HUDEP-2 (cell line): ENCODE data around the gene SLC22A8.
"Not testable (repeated sequence)": the region's sequence is repeated elsewhere in the genome, so short reads cannot be mapped to it uniquely, and the experiment has no call there.

ENCODE experiments used
- DNase-seq, 76 experiments: peaks; one replicate each; lab custom pipeline; 2025; ENCODE audit not compliant: unreplicated experiment in 76 of 76; lab: John Stamatoyannopoulos, UW

SLC22A8 gene, protein sequence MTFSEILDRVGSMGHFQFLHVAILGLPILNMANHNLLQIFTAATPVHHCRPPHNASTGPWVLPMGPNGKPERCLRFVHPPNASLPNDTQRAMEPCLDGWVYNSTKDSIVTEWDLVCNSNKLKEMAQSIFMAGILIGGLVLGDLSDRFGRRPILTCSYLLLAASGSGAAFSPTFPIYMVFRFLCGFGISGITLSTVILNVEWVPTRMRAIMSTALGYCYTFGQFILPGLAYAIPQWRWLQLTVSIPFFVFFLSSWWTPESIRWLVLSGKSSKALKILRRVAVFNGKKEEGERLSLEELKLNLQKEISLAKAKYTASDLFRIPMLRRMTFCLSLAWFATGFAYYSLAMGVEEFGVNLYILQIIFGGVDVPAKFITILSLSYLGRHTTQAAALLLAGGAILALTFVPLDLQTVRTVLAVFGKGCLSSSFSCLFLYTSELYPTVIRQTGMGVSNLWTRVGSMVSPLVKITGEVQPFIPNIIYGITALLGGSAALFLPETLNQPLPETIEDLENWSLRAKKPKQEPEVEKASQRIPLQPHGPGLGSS

DNA sequence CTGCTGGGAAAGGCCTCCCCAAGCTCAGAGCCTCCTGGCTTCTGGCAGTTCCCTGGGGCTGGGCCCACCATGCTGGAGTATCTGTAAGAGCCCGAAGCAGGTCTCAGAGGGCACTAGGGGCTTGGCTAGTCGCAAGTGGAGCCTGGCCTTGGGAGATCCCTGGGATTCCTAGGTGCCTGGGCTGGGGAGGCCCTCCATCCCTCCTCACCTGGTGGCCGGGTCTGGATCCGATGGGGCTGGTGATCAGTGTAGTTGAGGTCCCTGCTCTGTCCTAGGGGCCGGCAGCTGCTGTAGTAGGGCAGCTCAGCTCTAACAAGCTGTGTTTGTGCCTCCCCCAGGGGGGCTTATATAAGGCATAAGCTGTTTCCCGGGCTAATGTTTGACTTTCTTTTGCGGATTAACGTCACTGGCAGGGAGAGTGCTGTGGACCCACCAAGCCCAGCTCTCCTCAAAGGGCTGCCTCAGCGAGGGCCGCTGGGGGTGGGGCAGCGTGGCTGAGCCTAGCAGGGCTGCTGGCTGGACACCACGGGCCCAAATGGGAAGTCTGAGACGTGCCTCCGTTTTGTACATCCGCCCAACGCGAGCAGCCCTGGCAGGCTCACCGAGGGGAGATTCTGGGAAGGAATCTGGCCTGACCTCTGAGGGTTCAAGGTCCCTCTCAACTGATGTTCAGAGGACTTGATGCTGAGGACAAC is at the start of gene SLC22A8:
SLC22A8 (minus strand) TSS at position 321 of the 695 bp plus-strand sequence. CDS start 883 bp downstream, outside the sequence.
- no peak for DNase-seq

DNA sequence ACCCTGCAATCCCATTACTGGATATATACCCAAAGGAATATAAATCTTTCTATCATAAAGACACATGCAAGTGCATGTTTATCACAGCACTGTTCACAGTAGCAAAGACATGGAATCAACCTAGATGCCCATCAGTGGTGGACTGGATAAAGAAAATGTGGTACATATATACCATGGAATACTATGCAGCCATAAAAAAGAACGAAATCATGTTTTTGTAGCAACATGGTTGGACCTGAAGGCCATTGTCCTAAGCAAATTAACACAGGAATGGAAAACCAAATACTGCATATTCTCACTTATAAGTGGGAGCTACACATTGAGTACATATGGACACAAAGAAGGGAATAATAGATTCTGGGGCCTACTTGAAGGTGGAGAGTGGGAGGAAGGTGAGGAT is 30.6 kb upstream of the SLC22A8 start:
- DNase-seq, result not testable (repeated sequence)

DNA sequence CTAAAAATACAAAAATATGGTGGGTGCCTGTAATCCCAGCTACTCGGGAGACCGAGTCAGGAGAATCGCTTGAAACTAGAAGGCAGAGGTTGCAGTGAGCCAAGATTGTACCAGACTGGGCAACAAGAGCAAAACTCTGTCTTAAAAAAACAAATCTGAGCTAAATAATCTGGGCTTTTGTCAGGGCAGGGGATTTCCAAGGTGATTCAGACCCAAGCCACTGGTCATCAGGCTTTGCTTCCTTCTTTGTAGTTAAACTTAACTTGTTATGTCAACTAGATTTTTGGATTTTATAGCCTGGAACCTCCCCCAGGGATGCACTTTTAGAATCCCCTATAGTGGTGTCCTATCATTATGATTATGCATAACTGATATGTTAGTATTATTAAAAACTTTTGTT is 27.0 kb upstream of the SLC22A8 start:
- no peak for DNase-seq

DNA sequence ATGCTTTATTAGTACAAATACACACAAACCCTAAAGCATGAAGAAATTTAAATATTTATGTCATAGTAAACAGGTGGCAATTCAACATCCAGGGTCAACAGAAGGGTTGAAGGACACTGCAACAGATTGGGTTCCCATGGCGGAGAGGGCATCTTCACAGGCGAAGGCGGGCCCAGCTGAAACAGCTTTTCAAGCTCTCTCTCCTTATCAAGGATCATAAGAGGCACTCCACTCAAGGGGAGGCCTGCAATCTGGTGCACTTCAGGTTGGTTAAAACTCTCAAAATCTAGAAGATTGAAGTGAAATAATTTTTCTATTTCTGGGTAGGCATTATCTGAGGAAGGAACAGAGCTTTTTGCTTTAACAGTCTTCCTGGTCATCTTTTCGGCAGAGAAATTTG is 16.8 kb upstream of the SLC22A8 start:
- no peak for DNase-seq

DNA sequence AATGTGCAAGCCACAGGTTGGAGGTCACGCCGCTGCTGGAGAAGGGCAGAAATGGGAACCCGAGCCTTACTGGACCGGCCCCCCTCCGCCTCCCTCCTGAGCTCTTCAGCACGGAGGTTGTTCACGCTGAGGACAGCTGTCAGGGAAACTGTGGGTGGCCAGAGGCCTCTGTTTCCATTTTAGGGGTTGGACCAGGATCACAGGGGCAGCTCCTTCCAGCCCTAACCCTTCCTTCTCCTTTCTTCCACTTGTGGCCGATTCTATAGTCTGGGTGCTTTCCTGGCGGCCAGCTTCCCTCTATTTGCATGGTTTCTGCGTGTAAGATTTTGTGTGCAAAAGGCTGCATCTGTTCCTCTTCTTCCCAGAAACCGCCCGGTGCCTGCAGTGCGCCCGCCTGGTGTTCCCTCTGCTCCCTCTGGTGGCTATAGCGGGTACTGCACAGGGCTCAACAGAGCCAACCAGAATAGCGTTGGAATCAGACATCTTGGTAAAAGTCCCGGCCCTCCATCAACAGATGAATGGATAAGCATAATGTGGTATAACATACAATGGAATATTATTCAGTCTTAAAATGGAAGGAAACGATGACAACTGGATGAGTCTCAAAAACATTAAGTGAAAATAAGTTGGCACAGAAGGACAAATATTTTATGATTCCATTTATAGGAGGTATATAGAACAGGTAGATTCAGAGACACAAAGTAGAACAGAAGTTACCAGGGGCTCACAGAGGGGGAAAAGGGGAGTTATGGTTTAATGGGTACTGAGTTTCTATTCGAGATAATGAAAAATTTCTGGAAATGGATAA is 8.4 kb upstream of the SLC22A8 start:
- DNase-seq, result peak in 63 of 76 experiments; percentile 11 to 82 (median 60)

DNA sequence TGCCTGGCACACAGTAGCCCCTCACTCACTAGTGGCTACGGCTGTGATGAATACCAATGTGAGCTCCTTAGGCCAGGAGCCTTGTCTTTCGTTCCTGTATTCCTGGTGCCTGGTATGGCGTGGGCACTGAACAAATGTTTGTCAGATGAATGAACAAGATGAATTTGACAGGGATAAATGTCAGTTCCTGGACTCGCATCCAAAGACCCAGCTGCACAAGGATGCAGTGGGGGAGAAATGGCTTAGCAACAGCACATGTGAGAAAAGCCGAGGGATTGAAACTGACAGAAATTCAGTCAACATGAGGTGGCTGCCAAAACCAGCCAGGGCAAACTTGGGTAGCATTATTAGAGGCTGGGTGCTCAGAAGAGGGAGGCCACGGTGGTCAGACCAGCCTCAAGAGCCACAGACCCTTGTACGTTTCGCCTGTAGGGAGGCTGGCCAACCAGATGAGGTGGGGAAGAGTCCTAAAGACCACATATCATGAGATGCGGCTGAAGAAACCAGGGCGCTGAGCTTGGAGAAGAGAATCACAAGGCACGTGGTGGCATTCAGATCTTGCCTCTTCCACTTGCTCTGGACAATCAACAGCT is 7.7 kb upstream of the SLC22A8 start:
- DNase-seq, result no peak

DNA sequence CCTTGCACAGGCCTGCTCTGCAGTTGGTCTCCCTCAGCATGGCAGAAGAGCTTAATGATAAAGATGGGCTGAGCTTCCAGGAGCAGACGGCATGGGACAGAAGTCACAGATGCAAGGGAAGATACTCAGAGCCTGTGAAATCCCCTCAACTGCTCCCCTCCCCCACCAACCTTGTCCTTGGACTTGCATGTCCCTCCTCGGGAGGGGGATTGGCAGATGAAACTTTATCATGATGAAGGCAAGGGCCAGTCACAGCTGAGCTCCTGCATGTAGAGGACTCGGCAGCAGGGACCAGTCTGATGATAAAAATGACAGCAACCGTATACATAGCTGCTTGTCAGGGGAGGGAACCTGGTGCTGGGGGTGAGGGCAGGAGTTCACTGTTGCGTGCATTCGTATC is 6.8 kb upstream of the SLC22A8 start:
- DNase-seq, result no peak

DNA sequence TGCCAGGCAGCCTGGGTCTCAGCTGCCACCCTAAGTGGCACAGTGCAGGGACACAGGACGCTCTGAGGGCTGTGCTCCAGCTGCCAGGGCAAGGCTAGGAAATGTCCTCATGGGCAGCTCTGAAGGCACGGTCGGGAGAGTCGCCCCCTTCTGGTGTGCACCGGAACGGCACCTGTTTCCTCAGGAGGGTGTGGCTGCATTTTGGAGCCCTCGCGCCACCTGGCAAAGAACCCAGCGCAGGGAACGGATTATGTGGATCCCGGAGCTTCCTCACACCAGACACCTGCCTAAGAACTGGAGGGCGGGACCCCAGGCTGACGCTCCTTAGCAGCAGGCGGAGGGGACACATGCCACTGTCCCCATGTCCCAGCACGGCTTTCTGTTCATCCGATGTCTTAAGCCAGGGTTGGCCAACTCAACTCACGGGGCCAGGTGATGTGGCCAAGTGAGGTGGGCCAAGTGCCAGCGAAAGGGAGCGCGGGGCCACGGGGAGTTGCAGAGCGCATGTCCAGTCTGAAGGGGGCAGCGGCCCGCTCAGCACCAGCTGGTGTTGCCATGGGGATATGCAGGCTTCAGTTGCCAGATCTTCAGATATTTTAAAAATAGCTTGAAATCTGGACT is 5.1 kb upstream of the SLC22A8 start:
- DNase-seq, result peak in 11 of 76 experiments; percentile 2 to 45 (median 8)

DNA sequence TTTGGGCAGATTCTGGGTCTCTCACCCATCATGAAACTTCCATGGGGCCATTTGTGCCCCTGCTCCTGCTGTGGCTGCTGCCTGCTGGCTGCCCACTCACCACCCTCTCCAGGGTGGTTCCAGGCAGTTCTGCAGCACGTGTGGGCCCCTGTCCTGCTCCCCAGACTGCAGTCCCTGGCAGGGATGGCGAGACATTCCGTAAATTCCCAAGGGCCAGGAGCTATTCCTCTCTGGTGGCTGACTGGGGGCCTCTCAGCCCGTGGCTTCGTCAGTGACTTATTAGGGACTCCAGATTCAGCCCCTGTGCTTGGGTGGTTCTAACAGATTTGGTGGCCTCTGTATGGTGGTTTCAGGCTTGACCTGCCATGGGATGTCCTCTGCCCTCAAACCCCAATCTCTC is 3.9 kb upstream of the SLC22A8 start:
- DNase-seq, result no peak

DNA sequence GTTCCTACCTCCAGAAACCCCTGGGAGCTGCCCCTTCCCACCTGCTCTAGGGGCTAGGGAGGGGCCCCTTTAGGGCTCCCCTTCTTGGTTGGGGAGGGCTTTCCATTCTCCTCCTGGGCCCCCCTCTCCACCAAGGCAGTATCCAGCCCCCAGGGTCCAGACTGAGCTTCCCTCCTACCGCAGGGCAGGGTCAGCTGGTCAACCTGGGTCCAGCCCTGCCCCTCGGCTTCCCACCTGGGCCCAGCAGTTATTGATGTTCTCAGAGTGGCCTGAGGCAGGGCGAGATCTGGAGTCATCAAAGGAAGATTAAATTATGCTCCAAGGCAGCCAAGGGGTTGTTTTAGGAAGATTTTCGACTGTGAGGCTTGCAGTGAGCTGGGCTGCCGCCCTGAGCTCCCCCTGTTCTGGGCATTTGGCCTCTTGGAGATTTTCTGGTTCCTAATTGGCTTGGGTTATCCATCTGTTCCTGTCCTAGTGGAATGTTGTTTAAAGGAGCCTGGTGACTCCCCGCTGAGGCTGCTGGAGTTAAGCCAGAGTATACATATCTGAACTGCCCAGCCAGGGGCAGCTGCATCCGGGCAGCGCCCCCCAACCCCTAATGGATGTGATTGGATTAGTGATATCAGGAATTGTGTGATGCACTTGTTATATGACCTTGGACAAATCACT is 1.8 kb upstream of the SLC22A8 start:
- no peak for DNase-seq

DNA sequence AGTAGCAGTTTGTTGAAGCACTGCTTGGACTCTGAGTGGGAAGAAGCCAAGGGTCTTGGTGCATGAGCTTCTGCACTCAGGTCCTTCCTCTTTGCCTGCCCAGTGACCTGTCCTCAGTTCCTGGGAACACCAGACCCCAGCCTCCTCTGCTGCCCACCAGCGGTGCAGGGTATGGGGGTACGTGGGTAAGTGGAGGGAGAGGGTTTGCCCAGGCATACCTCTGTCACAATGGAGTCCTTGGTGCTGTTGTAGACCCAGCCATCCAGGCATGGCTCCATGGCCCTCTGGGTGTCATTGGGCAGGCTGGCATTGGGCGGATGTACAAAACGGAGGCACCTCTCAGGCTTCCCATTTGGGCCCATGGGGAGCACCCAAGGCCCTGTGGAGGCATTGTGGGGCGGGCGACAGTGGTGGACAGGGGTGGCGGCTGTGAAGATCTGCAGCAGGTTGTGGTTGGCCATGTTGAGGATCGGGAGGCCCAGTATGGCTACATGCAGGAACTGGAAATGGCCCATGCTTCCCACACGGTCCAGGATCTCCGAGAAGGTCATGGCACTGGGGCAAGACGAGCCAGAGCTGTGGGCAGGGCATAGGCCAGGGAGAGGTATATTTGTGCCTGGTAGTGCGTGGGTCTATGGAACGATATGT is 1.1 kb downstream of the SLC22A8 start:
- DNase-seq, result no peak

DNA sequence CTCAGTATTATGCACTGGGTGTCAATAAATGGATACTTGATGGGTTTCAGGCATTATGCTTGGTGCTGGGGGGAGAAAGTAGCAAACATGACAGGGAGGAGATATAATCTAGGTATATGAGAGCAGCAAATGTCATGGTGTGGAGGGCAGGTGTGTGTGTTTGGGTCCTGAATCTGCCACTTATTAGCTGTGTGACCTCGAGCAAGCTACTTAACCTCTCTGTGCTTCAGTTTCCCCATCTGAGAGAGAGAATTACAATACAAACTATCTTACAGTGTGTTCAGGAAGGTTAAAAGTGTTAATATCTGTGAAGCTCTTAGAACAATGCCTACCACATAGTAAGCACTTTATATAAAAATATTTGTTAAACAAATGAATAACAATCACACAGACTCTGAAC is 2.8 kb downstream of the SLC22A8 start:
- DNase-seq, result no peak

DNA sequence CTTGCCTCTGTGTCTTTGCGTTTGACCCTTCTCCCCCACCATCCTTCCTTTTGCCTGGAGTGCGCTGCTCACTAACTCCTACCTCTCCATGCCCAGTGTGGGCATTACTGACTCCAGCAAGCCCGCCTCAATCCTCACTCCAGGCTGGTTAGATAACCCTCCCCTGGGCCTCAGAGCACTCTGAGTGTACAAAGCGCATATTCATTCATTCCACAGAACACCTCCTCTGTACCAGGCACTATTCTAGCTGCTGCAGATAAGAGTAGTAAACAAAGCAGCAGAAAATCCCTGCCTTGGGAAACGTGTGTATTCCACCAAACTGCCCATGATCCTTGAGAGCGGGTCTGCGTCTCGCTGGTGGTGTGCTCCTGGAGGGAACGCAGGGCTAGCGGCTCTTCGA is 3.2 kb downstream of the SLC22A8 start:
- DNase-seq, result no peak

DNA sequence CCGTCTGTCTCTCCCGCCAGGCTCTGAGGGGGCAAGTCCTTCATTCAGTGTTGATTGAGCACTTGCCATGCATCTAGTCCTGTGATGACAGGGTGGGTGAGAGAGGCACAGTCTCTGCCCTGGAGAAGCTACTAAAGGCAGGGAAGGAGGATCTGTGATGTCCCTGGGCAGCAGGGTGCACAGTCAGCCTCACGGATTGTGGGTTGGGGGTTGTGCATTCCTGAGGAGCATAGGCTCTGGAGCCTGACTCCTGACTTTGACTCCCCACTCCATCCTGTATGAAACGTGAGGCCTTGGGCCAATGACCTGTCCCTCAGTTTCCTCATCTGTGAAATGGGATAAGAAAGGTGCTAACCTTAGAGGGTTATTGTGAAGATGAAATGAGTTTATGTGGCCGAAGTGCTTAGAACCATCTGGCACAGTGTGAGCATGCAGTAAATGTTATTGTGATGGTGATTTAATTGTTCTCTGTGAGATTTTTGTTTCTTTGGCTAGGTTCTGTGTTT is 4.7 kb downstream of the SLC22A8 start:
- DNase-seq, result no peak

DNA sequence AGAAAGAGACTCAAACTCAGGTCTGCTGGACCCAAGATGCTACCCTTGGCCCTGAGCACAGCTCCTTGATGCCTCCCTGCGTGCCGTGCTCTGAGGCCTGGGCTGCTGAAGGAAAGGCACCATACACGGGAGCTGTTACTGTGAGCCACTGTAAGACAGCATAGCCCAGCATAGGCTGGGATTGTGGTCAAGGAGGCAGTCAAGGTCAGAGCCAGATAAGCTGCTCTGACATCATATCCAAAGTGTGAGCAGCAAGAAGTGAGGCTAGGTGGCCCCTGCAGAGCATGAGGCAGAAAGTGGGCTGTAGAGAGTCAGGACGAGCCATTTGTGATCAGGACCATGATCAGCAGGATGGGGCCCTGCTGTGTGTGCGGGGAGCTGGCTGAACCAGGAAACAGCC is 7.7 kb downstream of the SLC22A8 start:
- no peak for DNase-seq

DNA sequence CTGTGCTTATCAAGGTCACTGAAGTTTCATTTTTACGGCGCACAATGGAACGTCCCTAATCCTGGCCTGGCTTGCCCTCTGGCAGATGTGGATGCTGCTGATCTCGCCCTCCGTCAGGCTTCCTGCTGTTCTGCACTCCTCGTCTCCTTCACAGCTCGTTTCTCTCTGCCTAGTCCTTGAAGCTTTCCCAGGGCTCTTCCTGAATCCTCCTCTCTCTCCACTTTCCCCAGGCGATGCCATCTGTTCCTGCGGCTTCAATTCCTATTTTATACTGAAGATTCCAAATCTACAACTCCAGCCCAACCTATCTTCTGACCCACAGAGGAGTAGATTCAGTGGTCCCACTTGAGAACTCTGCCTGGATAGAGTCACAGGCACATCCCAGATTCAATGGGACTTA is 14.2 kb downstream of the SLC22A8 start:
- DNase-seq, result no peak

DNA sequence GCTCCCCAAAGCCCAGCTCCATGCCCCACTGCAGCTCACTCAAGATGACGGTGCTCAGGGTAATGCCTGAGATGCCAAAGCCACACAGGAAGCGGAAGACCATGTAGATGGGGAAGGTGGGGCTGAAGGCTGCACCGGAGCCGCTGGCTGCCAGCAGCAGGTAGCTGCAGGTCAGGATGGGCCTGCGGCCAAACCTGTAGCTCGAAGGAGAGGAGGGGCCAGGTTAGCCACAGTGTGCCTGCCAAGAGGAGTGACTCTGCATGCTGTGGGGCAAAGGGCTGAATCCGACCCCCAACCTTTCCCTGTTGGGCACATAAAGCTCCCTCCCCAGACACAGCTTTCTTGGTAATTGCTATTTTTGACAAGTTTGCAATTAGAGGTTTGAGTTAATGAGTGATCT is 16.0 kb downstream of the SLC22A8 start:
- DNase-seq, result no peak

DNA sequence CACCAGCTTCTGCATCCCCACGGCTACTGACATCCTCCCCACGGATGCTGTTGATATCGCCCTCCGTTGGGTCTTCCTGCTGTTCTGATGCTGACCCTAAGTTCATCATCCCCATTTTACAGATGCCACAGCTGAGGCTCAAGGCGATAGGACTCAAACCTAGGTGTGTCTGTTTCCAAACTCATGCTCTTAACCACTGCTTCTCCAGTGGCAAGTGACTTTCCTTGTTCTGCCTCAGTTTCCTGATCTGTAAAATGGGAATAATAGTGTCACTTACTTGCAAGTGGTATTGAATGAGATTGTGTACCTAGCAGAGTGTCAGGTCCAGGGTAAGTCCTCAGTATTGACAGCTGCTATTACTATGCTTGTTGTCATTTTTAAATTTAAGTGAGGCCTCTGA is 16.5 kb downstream of the SLC22A8 start:
- no peak for DNase-seq

DNA sequence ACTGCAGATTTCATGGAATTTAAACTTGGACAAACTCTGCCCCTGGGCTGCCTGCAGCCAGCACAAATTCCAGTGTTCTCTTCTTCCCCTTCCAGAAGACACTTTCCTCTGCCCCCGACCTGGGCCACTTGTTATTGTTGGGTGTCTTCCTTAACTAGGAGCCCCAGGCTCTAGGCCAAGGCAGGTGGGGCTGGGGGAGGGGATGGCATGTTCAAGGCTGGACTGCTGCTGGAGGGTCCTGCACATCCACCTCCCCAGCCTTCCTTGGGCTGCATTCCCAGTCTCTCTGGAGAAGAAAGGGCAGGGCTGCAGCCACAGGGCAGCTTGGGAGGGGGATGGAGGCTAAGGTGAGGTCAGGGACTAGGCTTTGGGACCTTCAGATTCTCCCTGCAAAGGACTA is 19.4 kb downstream of the SLC22A8 start:
- DNase-seq, result no peak
